SU-DHL-6 (cell line): ENCODE measurements around the gene FAM53B.

ENCODE experiments used
- EZH2phosphoT487 ChIP-seq: fragments of 200-600 bp; sonication (generic), shearing (Covaris generic); conservative IDR thresholded peaks from 2 replicates; pipeline ENCODE4 v1.6.1; 2018; ENCODE audit warnings: mild to moderate bottlenecking, antibody characterized with exemption, low read length, moderate library complexity, mixed read lengths
- TF ChIP-seq, protein P1 (sequence below): fragments of 200-600 bp; sonication (generic); IDR thresholded peaks from one replicate; pipeline ENCODE4 v1.5.1; 2017; ENCODE audit warnings: antibody characterized with exemption, mild to moderate bottlenecking, low read length, moderate library complexity; ENCODE audit not compliant: insufficient read depth, poor library complexity, severe bottlenecking

DNA sequence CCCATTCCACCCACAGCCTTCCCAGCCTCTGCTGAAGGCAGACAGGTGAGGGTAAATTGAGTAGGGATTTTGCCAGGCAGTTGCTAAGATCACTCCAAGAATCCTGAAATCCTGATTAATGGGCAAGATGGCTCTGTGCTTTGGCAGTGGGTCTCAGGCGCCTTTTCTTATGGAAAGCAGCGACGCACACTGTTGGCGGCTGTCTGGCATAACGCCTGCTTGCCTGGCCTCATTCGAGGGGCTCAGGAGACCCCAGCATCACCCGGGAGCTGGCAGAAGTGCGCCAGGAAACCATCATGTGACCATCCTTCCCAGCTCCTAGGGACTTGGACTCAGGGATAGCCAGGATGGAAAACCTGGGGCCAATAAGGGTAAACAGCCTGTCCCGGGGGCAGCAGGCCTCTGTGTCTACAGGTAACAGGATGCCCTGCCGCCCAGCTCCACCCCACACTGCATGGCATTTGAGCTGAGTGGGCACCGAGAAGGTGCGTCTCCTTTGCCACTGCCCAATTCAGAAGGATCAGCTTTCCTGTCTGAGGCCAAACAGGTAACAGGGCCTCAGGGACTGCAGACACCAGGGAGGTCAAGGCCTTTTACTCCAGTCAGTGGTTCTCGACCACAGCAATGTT is 98.6 kb downstream of the FAM53B start:
- TF ChIP-seq, protein P1, sequence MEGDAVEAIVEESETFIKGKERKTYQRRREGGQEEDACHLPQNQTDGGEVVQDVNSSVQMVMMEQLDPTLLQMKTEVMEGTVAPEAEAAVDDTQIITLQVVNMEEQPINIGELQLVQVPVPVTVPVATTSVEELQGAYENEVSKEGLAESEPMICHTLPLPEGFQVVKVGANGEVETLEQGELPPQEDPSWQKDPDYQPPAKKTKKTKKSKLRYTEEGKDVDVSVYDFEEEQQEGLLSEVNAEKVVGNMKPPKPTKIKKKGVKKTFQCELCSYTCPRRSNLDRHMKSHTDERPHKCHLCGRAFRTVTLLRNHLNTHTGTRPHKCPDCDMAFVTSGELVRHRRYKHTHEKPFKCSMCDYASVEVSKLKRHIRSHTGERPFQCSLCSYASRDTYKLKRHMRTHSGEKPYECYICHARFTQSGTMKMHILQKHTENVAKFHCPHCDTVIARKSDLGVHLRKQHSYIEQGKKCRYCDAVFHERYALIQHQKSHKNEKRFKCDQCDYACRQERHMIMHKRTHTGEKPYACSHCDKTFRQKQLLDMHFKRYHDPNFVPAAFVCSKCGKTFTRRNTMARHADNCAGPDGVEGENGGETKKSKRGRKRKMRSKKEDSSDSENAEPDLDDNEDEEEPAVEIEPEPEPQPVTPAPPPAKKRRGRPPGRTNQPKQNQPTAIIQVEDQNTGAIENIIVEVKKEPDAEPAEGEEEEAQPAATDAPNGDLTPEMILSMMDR: no peak
- TF ChIP-seq EZH2phosphoT487: no peak
